ENCODE measurements around the gene GAK. TPM values are rescaled to one million over a fixed set of nuclear protein-coding genes. Genes with fewer than 3 reads are reported as not detected.

GAK gene
- total RNA-seq, 2 experiments from 2014 or later = 97.0 to 101 TPM

GRCh38 chr4:848307-848691 lies 83.8 kb downstream of the GAK start:
- intact Hi-C loops (cut with micrococcal nuclease) = no loop called here

GRCh38 chr4:845836-846251 lies 86.3 kb downstream of the GAK start:
- intact Hi-C loops (cut with micrococcal nuclease) = no loop called here
- POLR2A ChIA-PET = no interaction called here
- no peak for DNase-seq
- Mint-ChIP-seq H3K4me3 (no peak overlapping the region), H3K4me1 (ENCODE audit: low read depth) (no peaks in the 10 kb centered on the region), H3K27me3 (no peaks in the 10 kb centered on the region), H3K36me3 (peaks cover 25% of the 10 kb centered on the region), H3K9me3 (peaks cover 3% of the 10 kb centered on the region), H3K27ac (no peak overlapping the region)
- CTCF ChIA-PET = no interaction called here

More at GRCh38 chr4:848307-848691, 83.8 kb downstream of the GAK start:
- no peaks in the 10 kb centered on the region for H3K27me3 Mint-ChIP-seq
- no peak overlapping the region for H3K27ac Mint-ChIP-seq
- no peak for DNase-seq
- H3K36me3 Mint-ChIP-seq = peaks cover 16% of the 10 kb centered on the region
- no peaks in the 10 kb centered on the region for H3K4me1 Mint-ChIP-seq (ENCODE audit: low read depth)
- CTCF ChIA-PET = no interaction called here
- POLR2A ChIA-PET = no interaction called here
- peaks cover 3% of the 10 kb centered on the region for H3K9me3 Mint-ChIP-seq
- no peak overlapping the region for H3K4me3 Mint-ChIP-seq

GRCh38 chr4:845233-845835 lies 86.8 kb downstream of the GAK start:
- intact Hi-C loops (cut with micrococcal nuclease) = no loop called here
- POLR2A ChIA-PET = no interaction called here
- H3K36me3 Mint-ChIP-seq = peaks cover 26% of the 10 kb centered on the region
- H3K4me1 Mint-ChIP-seq (ENCODE audit: low read depth) = no peaks in the 10 kb centered on the region
- peaks cover 3% of the 10 kb centered on the region for H3K9me3 Mint-ChIP-seq
- H3K4me3 Mint-ChIP-seq = no peak overlapping the region
- CTCF ChIA-PET = no interaction called here
- DNase-seq = no peak
- H3K27me3 Mint-ChIP-seq = no peaks in the 10 kb centered on the region
- no peak overlapping the region for H3K27ac Mint-ChIP-seq

DNA sequence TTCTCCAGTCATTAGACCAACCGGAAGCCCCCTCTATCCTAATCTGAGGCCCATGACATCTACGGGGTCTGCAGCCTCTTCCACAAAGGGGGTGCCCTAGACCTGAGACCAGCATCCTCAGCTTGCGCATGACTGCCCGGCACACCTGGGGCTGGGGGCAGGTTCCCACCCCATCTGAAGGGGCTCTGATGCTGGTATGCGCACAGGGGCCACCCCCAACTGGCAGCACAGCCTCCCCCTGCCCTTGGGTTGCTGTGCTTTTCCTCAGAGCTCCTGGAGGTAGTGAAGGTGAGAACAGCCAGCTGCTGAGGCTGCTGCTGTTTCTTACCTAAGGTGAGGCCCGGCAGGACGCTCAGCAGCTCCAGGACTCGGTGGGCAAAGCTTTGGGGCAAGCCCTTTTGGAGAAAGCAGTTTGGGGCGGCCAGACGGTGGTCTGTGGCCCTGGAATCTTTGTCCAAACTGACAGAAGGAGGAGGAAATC lies 87.3 kb downstream of the GAK start:
- Mint-ChIP-seq H3K9me3 (peaks cover 3% of the 10 kb centered on the region), H3K36me3 (peaks cover 26% of the 10 kb centered on the region), H3K27me3 (no peaks in the 10 kb centered on the region), H3K4me3 (no peak overlapping the region), H3K4me1 (ENCODE audit: low read depth) (peaks cover 5% of the 10 kb centered on the region), H3K27ac (no peak overlapping the region)
- intact Hi-C loops (cut with micrococcal nuclease) = no loop called here
- POLR2A ChIA-PET = no interaction called here
- CTCF ChIA-PET = no interaction called here
- no peak for DNase-seq

DNA sequence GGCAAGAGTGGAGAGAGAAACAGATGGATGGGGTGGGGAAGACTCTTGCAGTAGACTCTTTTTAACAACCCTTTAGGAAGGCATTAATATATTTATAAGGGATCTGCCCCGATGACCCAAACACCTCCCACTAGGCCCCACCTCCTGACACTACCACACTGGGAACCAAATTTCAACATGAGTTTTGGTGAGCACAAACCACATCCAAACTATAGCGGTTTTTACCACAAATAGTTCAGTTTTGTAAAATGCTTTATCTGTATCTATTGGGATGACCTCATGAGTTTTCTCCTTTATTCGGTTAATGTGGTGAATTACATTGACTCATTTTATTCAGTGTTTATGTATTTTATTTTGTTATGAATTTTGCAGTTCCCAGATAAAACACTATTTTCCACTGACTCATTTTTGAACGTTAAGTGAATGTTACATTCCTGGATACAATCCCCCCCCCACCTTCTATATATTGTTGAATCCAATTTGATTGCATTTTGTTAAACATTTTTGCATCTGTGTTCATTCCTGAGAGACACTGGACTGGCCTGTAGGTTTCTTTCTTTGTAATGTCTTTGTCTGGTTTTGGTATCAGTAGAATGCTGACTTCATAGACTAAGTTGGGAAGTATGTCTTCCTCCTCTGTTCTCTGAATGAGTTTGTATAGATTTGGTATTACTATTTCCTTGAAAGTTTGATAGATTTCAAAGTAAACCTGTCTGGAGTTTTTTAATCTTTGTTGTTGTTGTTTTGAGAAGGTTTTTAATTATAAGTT lies 92.3 kb downstream of the GAK start:
- Mint-ChIP-seq H3K27ac (peak overlapping the region; percentile 1), H3K9me3 (peaks cover 28% of the 10 kb centered on the region), H3K4me3 (no peak overlapping the region), H3K36me3 (peaks cover 20% of the 10 kb centered on the region), H3K4me1 (ENCODE audit: low read depth) (peaks cover 9% of the 10 kb centered on the region), H3K27me3 (no peaks in the 10 kb centered on the region)
- intact Hi-C loops (cut with micrococcal nuclease) = loop anchor here (2.0 kb wide), 1 partner anchor 39 kb away; no protein-coding TSS in a partner anchor
- ChIA-PET CTCF (no interaction called here), POLR2A (no interaction called here)
- peak; percentile 32 for DNase-seq

- Mint-ChIP-seq H3K27me3 (no peaks in the 10 kb centered on the region), H3K4me1 (ENCODE audit: low read depth) (peaks cover 13% of the 10 kb centered on the region), H3K36me3 (peaks cover 11% of the 10 kb centered on the region), H3K27ac (no peak overlapping the region), H3K4me3 (no peak overlapping the region), H3K9me3 (peaks cover 26% of the 10 kb centered on the region)
- intact Hi-C loops (cut with micrococcal nuclease) = no loop called here
- no peak for DNase-seq
- CTCF ChIA-PET = no interaction called here
- POLR2A ChIA-PET = no interaction called here
Measured at GRCh38 chr4:837772-838171, 94.3 kb downstream of the GAK start.

DNA sequence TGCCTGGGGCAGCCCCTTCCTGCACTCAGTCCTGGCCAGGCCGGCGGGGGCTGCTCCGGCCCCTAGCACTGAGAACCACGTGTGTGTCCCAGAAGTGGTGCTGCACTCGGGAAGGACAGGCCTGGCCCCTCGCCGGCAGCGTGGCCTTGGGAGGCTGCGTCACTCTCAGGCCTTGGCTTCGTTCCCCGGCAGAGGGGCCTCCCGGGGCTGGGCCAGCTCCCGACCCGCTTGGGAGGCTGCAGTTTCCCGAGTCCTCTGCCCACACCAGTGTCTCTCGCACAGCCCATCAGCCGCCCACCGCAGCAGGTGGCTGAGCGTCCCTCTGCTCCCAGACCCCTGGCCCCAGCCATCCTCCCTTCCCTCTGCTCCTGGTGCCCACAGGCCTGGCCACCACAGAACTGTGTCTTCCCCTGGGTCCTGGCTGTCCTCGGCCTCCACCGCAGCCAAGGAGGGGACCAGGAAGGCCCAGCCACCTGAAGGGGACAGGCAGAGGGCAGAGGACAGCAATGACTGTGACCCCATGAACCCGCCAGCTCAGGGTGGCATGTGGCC lies 95.3 kb downstream of the GAK start:
- Mint-ChIP-seq H3K36me3 (peaks cover 6% of the 10 kb centered on the region), H3K4me1 (ENCODE audit: low read depth) (peaks cover 13% of the 10 kb centered on the region), H3K4me3 (no peak overlapping the region), H3K27ac (no peak overlapping the region), H3K9me3 (peaks cover 26% of the 10 kb centered on the region), H3K27me3 (no peaks in the 10 kb centered on the region)
- ChIA-PET CTCF (no interaction called here), POLR2A (no interaction called here)
- intact Hi-C loops (cut with micrococcal nuclease) = no loop called here
- DNase-seq = no peak

- Mint-ChIP-seq H3K4me3 (no peak overlapping the region), H3K36me3 (peaks cover 3% of the 10 kb centered on the region), H3K4me1 (ENCODE audit: low read depth) (peaks cover 13% of the 10 kb centered on the region), H3K27me3 (no peaks in the 10 kb centered on the region), H3K9me3 (peaks cover 28% of the 10 kb centered on the region), H3K27ac (no peak overlapping the region)
- intact Hi-C loops (cut with micrococcal nuclease) = no loop called here
- no peak for DNase-seq
- CTCF ChIA-PET = no interaction called here
- POLR2A ChIA-PET = no interaction called here
Measured at GRCh38 chr4:836003-836511, 96.1 kb downstream of the GAK start.

GRCh38 chr4:835148-836002 lies 96.7 kb downstream of the GAK start:
- ChIA-PET CTCF (no interaction called here), POLR2A (no interaction called here)
- H3K4me3 Mint-ChIP-seq = no peak overlapping the region
- peaks cover 28% of the 10 kb centered on the region for H3K9me3 Mint-ChIP-seq
- no peak overlapping the region for H3K27ac Mint-ChIP-seq
- H3K27me3 Mint-ChIP-seq = no peaks in the 10 kb centered on the region
- peaks cover 13% of the 10 kb centered on the region for H3K4me1 Mint-ChIP-seq (ENCODE audit: low read depth)
- intact Hi-C loops (cut with micrococcal nuclease) = no loop called here
- DNase-seq = no peak
- H3K36me3 Mint-ChIP-seq = peaks cover 2% of the 10 kb centered on the region

- Mint-ChIP-seq H3K9me3 (peaks cover 28% of the 10 kb centered on the region), H3K27me3 (no peaks in the 10 kb centered on the region)
- POLR2A ChIA-PET = no interaction called here
Measured at GRCh38 chr4:834368-835147, 97.6 kb downstream of the GAK start.

DNA sequence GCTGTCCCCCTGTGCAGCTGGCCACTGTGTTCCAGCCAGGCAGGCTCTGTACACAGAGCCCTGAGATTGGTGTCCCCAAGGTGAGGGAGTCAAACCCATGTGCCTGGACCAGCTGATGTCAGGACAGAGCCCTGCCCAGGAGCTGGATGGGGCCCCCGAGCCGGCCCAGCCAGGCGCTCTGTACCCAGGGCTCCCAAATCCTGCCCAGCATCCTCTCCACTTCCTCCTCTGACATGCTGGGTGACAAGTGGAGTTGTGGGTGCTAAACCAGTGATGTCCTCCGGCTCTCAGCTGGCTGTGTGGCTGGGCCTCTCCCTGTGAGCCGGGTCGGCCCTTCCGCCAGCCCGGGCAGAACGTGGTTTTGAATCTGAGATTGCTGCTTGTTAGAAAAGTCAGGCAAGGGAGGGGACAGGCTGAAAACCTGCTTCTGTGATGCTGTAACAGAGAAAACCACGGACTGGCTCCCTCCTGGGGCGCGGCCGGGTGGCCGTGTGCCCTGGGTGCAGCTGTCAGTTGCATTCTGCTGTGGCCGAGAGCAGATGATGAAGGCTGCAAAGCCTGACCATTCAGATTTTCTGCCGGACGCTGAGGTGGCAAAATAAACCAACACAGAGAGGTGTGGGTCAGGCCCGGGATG lies 98.3 kb downstream of the GAK start:
- Mint-ChIP-seq H3K9me3 (peaks cover 25% of the 10 kb centered on the region), H3K36me3 (peaks cover 2% of the 10 kb centered on the region), H3K27ac (no peak overlapping the region), H3K4me3 (no peak overlapping the region), H3K4me1 (ENCODE audit: low read depth) (peaks cover 4% of the 10 kb centered on the region), H3K27me3 (peaks cover 2% of the 10 kb centered on the region)
- POLR2A ChIA-PET = no interaction called here
- intact Hi-C loops (cut with micrococcal nuclease) = no loop called here
- DNase-seq = no peak
- CTCF ChIA-PET = no interaction called here

More at GRCh38 chr4:834368-835147, 97.6 kb downstream of the GAK start:
- CTCF ChIA-PET = no interaction called here
- Mint-ChIP-seq H3K4me1 (ENCODE audit: low read depth) (peaks cover 6% of the 10 kb centered on the region), H3K27ac (no peak overlapping the region), H3K36me3 (peaks cover 2% of the 10 kb centered on the region), H3K4me3 (no peak overlapping the region)
- intact Hi-C loops (cut with micrococcal nuclease) = no loop called here
- DNase-seq = no peak

Data from activated CD4-positive, alpha-beta memory T cell treated with anti-CD3 and anti-CD28 coated beads for 36 hours (primary cell).